ENCODE data around the gene PLPPR1. TPM values are rescaled to one million over a fixed set of nuclear protein-coding genes. Genes with fewer than 3 reads are reported as not detected.
"Not testable (repeated sequence)": the region's sequence is repeated elsewhere in the genome, so short reads cannot be mapped to it uniquely, and the experiment has no call there.

The PLPPR1 gene
- total RNA-seq, 1 donor from 2014 or later: not detected

DNA sequence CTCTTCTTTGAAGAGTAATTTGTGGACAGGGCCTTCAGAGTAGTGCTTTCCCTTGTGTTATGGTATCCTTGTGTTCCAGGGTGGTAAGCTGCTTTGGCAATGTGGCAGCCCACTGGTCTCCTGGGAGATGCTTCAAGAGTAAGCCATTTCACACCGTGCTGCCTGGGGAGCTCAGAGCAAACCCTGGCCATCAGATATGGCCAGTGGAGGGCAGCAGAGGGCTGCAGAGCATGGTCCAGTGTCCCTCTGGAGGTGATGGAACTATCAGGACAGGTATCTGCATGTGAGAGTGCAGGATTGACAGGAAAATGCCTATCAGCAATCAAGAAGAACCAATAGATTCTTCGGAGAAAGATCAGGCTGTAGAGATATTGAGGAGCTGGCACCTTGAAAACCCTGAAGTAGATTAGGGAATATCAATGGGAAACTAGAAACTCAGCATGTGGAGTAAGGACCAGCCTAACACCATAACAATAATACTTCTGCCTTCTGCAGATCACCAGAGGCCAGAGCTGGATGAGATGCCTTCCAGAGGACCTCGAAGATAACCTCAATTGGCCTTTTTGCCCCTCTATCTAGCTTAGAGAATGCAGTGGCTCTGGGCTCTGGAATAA is 90.8 kb downstream of the PLPPR1 start:
- Mint-ChIP-seq H3K36me3 (ENCODE audit: low read depth) (no peaks in the 10 kb centered on the region), H3K27me3 (no peaks in the 10 kb centered on the region), H3K4me1 (no peaks in the 10 kb centered on the region), H3K4me3 (no peak overlapping the region), H3K9me3 (no peaks in the 10 kb centered on the region), H3K27ac (no peak overlapping the region)
- intact Hi-C loops (cut with micrococcal nuclease): loop anchor here (5.0 kb wide), 2 partner anchors 193 to 413 kb away; partner anchors contain the start of gene RNF20
- peak; percentile 70 for DNase-seq

GRCh38 chr9:101121836-101122399 is 93.4 kb downstream of the PLPPR1 start:
- Mint-ChIP-seq H3K27ac (no peak overlapping the region), H3K4me1 (no peaks in the 10 kb centered on the region), H3K36me3 (ENCODE audit: low read depth) (no peaks in the 10 kb centered on the region), H3K27me3 (no peaks in the 10 kb centered on the region), H3K9me3 (no peaks in the 10 kb centered on the region), H3K4me3 (no peak overlapping the region)
- DNase-seq: no peak
- intact Hi-C loops (cut with micrococcal nuclease): no loop called here

GRCh38 chr9:101126556-101126955 is 98.0 kb downstream of the PLPPR1 start:
- Mint-ChIP-seq H3K36me3 (ENCODE audit: low read depth) (no peaks in the 10 kb centered on the region), H3K9me3 (no peaks in the 10 kb centered on the region), H3K4me3 (no peak overlapping the region), H3K27ac (no peak overlapping the region), H3K27me3 (no peaks in the 10 kb centered on the region), H3K4me1 (no peaks in the 10 kb centered on the region)
- no peak for DNase-seq
- intact Hi-C loops (cut with micrococcal nuclease): no loop called here

- H3K36me3 Mint-ChIP-seq (ENCODE audit: low read depth); DNase-seq; intact Hi-C loops (cut with micrococcal nuclease); H3K27me3 Mint-ChIP-seq; H3K27ac Mint-ChIP-seq; H3K4me1 Mint-ChIP-seq; H3K4me3 Mint-ChIP-seq; H3K9me3 Mint-ChIP-seq: not testable (repeated sequence)
Measured at GRCh38 chr9:101127369-101127768, 98.8 kb downstream of the PLPPR1 start.

- H3K27me3 Mint-ChIP-seq: no peaks in the 10 kb centered on the region
- H3K36me3 Mint-ChIP-seq (ENCODE audit: low read depth): no peaks in the 10 kb centered on the region
- DNase-seq: no peak
- no peak overlapping the region for H3K4me3 Mint-ChIP-seq
- no peaks in the 10 kb centered on the region for H3K4me1 Mint-ChIP-seq
- H3K27ac Mint-ChIP-seq: no peak overlapping the region
- intact Hi-C loops (cut with micrococcal nuclease): no loop called here
- no peaks in the 10 kb centered on the region for H3K9me3 Mint-ChIP-seq
Measured at GRCh38 chr9:101128623-101129022, 100.1 kb downstream of the PLPPR1 start.

- intact Hi-C loops (cut with micrococcal nuclease): no loop called here
- Mint-ChIP-seq H3K27ac (no peak overlapping the region), H3K36me3 (ENCODE audit: low read depth) (no peaks in the 10 kb centered on the region), H3K27me3 (no peaks in the 10 kb centered on the region), H3K9me3 (no peaks in the 10 kb centered on the region), H3K4me3 (no peak overlapping the region), H3K4me1 (no peaks in the 10 kb centered on the region)
- no peak for DNase-seq
Measured at GRCh38 chr9:101130054-101130453, 101.5 kb downstream of the PLPPR1 start.

DNA sequence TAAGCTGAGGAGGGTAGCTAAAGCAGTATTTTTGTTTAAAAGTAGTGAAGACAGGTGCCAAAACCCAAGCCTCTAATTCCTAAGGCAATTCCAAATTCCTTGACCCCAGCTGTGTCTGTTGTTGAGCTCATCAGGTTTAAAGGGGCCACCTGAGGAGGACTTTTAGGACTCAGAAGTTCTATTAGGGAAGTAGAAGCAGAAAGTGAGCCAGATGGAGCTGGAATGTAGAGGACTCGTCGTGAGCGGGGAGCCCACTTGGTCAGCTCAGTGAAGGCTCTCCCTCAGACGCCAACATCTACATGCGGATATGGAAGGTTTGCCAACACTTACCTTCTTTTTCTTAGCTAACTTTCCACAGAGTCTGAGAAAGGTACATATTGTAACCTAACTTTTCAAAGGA is 102.8 kb downstream of the PLPPR1 start:
- Mint-ChIP-seq H3K4me1 (no peaks in the 10 kb centered on the region), H3K36me3 (ENCODE audit: low read depth) (no peaks in the 10 kb centered on the region), H3K4me3 (no peak overlapping the region), H3K9me3 (no peaks in the 10 kb centered on the region), H3K27ac (no peak overlapping the region), H3K27me3 (no peaks in the 10 kb centered on the region)
- intact Hi-C loops (cut with micrococcal nuclease): no loop called here
- no peak for DNase-seq

- H3K4me1 Mint-ChIP-seq: no peaks in the 10 kb centered on the region
- H3K27ac Mint-ChIP-seq: no peak overlapping the region
- intact Hi-C loops (cut with micrococcal nuclease): no loop called here
- no peaks in the 10 kb centered on the region for H3K36me3 Mint-ChIP-seq (ENCODE audit: low read depth)
- H3K27me3 Mint-ChIP-seq: no peaks in the 10 kb centered on the region
- no peak overlapping the region for H3K4me3 Mint-ChIP-seq
- no peak for DNase-seq
- no peaks in the 10 kb centered on the region for H3K9me3 Mint-ChIP-seq
Measured at GRCh38 chr9:101132801-101133200, 104.3 kb downstream of the PLPPR1 start.

DNA sequence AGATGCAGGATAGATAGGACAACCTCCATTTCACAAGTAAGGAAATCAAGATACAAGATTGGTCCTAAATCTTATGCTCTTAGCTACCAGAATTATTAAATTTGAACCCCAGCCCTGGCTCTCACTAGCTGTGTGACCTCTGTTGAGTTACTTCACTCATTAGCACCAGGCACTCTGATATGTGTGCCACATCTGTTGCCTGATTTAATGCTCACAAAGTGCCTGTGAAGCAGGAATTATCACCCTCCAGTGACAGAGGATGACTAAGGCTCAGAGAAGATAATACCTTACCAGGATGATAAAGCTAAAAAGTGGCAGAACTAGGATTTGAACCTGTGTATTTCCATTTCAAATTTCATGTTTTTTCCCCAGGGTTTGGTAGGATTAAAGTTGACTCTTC is 110.0 kb downstream of the PLPPR1 start:
- DNase-seq: no peak
- intact Hi-C loops (cut with micrococcal nuclease): no loop called here
- Mint-ChIP-seq H3K4me3 (no peak overlapping the region), H3K4me1 (no peaks in the 10 kb centered on the region), H3K27ac (no peak overlapping the region), H3K36me3 (ENCODE audit: low read depth) (no peaks in the 10 kb centered on the region), H3K9me3 (no peaks in the 10 kb centered on the region), H3K27me3 (no peaks in the 10 kb centered on the region)

DNA sequence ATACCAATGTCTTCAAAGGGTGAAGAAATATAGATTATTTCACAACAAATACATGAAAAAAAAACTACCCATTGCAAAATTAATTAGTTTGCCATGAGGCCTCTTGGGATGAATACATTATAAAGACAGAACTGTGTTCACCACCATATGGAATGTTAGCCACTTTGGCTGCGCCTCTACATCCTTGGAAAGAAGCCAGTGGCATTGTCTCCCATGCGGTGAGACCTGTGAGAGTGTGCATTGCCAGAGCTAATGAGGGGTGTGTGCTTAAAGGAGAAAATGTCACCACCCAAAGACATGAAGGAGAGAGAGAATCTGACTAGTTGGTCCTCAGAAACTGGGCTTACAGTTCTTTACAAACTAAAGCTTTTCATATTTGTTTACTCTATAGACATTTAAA is 110.6 kb downstream of the PLPPR1 start:
- DNase-seq: no peak
- H3K27ac Mint-ChIP-seq: no peak overlapping the region
- H3K27me3 Mint-ChIP-seq: no peaks in the 10 kb centered on the region
- H3K4me1 Mint-ChIP-seq: no peaks in the 10 kb centered on the region
- no peaks in the 10 kb centered on the region for H3K36me3 Mint-ChIP-seq (ENCODE audit: low read depth)
- intact Hi-C loops (cut with micrococcal nuclease): no loop called here
- no peak overlapping the region for H3K4me3 Mint-ChIP-seq
- H3K9me3 Mint-ChIP-seq: no peaks in the 10 kb centered on the region

- Mint-ChIP-seq H3K4me1 (no peaks in the 10 kb centered on the region), H3K27ac (no peak overlapping the region), H3K36me3 (ENCODE audit: low read depth) (no peaks in the 10 kb centered on the region), H3K4me3 (no peak overlapping the region), H3K9me3 (no peaks in the 10 kb centered on the region), H3K27me3 (no peaks in the 10 kb centered on the region)
- intact Hi-C loops (cut with micrococcal nuclease): no loop called here
- DNase-seq: no peak
Measured at GRCh38 chr9:101140764-101141163, 112.2 kb downstream of the PLPPR1 start.

- intact Hi-C loops (cut with micrococcal nuclease): no loop called here
- Mint-ChIP-seq H3K27me3 (no peaks in the 10 kb centered on the region), H3K4me3 (no peak overlapping the region), H3K9me3 (no peaks in the 10 kb centered on the region), H3K27ac (no peak overlapping the region), H3K4me1 (no peaks in the 10 kb centered on the region), H3K36me3 (ENCODE audit: low read depth) (no peaks in the 10 kb centered on the region)
- DNase-seq: no peak
Measured at GRCh38 chr9:101146508-101146907, 118.0 kb downstream of the PLPPR1 start.

GRCh38 chr9:101148344-101148743 is 119.8 kb downstream of the PLPPR1 start:
- Mint-ChIP-seq H3K9me3 (no peaks in the 10 kb centered on the region), H3K4me3 (no peak overlapping the region), H3K27me3 (no peaks in the 10 kb centered on the region), H3K4me1 (no peaks in the 10 kb centered on the region), H3K36me3 (ENCODE audit: low read depth) (no peaks in the 10 kb centered on the region), H3K27ac (no peak overlapping the region)
- intact Hi-C loops (cut with micrococcal nuclease): no loop called here
- no peak for DNase-seq

GRCh38 chr9:101158361-101158760 is 129.8 kb downstream of the PLPPR1 start:
- Mint-ChIP-seq H3K4me3 (no peak overlapping the region), H3K36me3 (ENCODE audit: low read depth) (no peaks in the 10 kb centered on the region), H3K4me1 (no peaks in the 10 kb centered on the region), H3K27ac (no peak overlapping the region), H3K27me3 (no peaks in the 10 kb centered on the region), H3K9me3 (no peaks in the 10 kb centered on the region)
- intact Hi-C loops (cut with micrococcal nuclease): no loop called here
- DNase-seq: no peak

- Mint-ChIP-seq H3K27me3 (no peaks in the 10 kb centered on the region), H3K4me1 (no peaks in the 10 kb centered on the region), H3K9me3 (no peaks in the 10 kb centered on the region), H3K36me3 (ENCODE audit: low read depth) (no peaks in the 10 kb centered on the region), H3K4me3 (no peak overlapping the region), H3K27ac (no peak overlapping the region)
- intact Hi-C loops (cut with micrococcal nuclease): no loop called here
- no peak for DNase-seq
Measured at GRCh38 chr9:101162231-101162630, 133.7 kb downstream of the PLPPR1 start.

All from activated CD4-positive, alpha-beta T cell treated with anti-CD3 and anti-CD28 coated beads, Interleukin-2, amount 10 ng/mL, durations not matched to agents 24 days and 14 days (primary cell).